Hippocampal formation (tissue), 2 donors: ENCODE data around the gene DCAF12.
A peak's percentile ranks its signal among the peaks of the same experiment; 100 is the strongest.
"Not testable (repeated sequence)": the region's sequence is repeated elsewhere in the genome, so short reads cannot be mapped to it uniquely, and the experiment has no call there.

Source experiments
- DNase-seq, 2 donors: peaks; one replicate each; lab custom pipeline; 2025; lab: John Stamatoyannopoulos, UW

Gene DCAF12

GRCh38 chr9:34126207-34127034 is at the start of gene DCAF12:
Gene DCAF12, minus strand, starts transcription at chr9:34126698. Its CDS starts 267 bp downstream, at chr9:34126431.
- peak; percentile 87 to 90 for DNase-seq

DNA sequence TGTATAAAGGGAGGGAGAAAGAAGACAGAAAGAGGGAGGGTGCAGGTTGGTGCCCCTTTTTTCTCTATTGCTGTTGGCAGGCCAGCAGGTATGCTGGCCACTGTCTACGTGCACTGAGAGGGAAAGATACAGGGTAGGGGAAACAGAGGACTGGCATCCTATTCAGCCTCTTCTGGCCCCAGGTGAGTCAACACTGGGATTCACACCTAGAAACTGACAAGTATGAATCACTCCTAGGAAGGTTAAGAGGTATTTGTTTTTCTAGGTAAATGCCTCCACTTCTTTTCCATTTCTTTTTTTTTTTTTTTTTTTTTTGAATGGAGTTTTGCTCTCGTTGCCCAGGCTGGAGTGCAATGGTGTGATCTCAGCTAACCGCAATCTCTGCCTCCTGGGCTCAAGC is 49.6 kb upstream of the DCAF12 start:
- no peak for DNase-seq

DNA sequence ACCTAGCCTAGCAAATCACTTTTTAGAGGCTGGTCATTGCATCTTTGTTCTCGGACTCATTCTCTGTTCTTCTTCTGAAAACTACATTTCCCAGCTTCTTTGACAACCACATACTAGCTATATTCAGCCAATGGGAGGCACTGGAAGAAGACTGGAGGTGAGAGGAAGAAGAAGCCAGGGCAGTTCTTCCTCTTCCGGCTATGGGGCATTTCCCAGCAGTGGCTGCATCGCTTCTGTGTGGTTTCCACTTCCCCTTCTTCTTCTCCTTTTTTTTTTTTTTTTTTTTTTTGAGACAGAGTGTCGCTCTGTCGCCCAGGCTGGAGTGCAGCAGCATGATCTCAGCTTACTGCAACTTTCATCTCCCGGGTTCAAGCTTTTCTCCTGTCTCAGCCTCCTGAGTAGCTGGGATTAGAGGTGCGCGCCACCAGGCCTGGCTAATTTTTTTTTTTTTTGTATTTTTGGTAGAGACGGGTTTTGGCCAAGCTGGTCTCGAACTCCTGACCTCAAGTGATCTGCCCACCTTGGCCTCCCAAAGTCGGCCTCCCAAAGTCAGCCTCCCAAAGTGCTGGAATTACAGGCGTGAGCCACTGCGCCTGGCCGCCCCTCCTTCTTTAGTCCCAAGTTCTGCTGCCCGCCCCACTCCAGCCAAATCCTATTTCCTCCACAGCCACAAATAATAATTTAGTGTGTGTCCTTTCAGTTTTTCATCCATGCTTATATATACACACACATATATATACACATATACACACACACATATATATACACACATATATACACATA is 45.4 kb upstream of the DCAF12 start:
- DNase-seq = peak in 1 of 2 donors; percentile 8

DNA sequence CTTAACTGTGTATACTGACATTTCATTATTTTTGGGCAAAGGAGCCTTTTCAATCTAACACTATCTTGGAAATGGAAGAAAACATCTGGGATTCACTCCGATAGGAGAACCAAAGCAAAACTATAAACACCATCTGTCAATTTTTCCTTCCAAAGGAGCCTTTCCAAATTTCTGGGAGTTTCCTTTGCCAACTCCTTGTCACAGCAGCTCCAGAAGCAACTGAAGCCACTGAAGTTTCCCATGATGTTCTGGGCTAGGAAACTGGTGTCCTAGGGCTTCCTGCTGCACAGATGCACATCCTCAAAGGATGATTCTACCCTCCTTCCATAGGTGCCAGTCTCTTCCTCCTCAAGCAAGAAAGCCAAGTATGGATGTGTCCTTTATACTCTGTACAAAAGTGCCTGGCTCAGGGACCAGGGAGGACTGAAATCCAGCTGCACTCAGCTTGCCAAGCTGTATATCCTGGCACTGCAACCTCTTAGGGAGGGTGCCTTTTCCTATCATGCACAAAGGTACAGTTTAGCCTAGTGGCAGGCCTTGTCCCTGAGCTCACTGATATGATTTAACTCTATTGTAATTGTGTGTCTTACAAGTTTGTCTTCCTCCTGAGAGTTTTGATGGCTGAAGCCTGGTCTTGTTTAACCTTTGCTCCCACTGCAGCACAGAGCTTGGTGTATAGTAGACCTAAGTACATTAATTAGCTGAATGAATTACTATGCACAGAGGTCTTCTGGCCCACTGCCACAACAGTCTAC is 43.9 kb upstream of the DCAF12 start:
- DNase-seq = no peak

DNA sequence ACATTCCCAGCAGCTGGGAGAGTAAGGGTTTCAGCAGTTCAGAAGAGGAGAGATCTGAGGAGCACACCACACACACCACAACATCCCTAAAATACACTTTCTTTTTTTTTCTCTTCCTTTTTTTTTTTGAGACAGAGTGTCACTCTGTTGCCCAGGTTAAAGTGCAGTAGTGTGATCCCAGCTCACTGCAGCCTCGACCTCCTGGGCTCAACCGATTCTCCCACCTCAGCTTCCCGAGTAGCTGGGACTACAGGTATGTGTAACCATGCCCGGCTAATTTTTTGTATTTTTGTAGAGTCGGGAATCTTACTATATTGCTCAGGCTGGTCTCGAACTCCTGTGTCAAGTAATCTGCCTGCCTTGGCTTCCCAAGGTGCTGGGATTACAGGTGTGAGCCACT is 42.6 kb upstream of the DCAF12 start:
- no peak for DNase-seq

- DNase-seq = no peak
These were observed 36.9 kb upstream of the DCAF12 start for GRCh38 chr9:34163434-34163833.

- DNase-seq = no peak
These were observed 31.9 kb upstream of the DCAF12 start for GRCh38 chr9:34158362-34158869.

- DNase-seq = no peak
These were observed 31.4 kb upstream of the DCAF12 start for GRCh38 chr9:34157898-34158297.

- DNase-seq = no peak
These were observed 30.8 kb upstream of the DCAF12 start for GRCh38 chr9:34157318-34157717.

DNA sequence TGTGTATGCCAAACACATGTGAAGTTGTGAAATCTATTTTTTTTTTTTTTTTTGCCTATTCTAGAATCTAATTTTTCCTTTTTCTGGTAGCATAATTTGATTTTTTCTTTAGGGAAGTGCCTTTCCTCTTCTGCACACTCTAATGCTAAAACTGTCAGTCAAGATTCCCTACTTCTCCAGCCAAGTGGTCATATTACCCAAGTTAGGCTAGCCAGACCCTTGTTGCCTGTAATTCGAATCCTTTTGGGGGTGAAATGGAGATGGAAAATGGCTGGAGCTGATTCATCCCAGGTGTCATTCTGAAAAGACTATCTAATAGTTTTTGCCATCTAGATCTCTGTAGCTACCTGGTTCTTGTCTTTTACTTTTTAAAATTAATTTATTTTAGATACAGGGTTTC is 27.6 kb upstream of the DCAF12 start:
- DNase-seq = no peak

DNA sequence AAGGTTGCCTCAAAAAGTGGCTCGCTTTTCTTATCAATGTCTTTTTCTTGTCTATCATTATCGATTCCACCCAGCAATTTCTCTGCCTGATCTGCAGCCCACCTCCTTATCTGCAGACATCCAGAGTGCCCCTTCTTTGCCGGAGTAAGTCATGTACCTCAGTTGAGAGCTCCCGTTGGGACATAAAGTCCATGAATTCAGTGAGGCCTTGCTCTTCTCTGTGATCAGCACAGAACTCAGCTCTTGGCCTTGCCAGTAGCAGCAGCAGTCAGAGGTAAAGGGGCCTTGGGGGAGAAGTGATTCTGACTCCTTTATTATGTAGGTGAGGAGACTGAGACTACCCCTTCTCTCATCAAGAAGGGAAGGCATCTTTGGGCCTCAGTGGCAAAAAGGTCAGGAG is 24.9 kb upstream of the DCAF12 start:
- no peak for DNase-seq

DNA sequence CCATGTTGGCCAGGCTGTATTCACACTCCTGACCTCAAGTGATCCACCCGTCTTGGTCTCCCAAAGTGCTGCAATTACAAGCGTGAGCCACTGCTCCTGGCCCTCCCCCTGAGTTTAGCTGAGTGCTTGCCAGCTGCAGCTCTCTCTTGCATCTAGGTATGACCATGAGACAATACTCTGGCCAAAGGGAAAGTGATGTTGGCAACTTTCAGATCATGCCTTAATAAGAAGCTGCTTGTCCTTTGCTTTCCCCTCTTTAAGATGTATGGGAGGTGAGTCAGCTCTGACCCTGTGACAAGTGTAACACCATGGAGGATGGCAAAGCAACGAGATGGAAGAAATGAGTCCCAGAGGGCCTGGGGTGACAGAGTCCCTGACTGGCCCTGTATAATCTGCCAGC is 18.7 kb upstream of the DCAF12 start:
- DNase-seq = no peak

GRCh38 chr9:34143116-34143515 is 16.6 kb upstream of the DCAF12 start:
- DNase-seq = no peak

DNA sequence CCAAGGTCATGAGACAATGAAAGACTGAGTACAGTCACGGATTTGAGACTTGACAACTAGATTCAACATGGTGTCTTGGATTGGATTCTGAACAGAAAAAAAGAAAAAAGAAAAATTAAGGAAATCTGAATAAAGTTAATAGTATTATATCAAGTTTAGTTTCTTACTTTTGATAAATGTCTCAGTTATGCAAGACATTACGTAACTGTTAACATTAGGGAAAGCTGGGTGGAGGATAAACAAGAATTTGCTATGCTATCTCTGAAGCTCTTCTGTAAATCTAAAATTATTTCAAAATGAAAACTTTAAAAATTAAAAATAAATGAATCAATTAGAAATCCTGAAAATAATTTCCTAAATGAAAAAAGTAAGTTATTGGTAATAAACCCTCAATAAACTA is 14.4 kb upstream of the DCAF12 start:
- no peak for DNase-seq

DNA sequence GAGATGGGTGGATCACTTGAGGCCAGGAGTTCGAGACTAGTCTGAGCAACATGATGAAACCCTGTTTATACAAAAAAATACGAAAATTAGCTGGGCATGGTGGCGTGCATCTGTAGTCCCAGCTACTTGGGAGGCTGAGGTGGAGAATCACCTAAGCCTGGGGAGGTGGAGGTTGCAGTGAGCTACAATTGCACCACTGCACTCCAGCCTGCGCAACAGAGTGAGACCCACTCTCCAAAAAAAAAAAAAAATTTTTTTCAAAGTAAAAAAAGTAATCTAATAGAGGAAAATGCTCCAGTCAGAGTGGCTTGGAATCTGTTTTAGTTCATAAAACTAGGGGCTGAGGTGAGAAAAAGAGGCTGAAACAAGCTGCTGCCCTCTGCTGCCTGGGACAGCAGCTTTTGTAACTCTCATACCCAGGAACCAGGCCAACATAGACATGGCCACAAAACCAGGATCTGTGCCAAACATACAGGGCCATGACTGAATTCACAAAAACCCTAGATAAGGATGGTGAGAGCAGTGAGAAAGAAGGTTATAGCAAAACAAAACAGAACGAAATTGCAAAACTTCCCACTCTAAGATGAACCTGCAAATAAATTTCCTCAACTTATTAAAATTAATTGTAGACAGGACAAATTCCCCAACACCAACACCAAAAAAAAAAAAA is 13.1 kb upstream of the DCAF12 start:
- peak in 1 of 2 donors; percentile 27 for DNase-seq

DNA sequence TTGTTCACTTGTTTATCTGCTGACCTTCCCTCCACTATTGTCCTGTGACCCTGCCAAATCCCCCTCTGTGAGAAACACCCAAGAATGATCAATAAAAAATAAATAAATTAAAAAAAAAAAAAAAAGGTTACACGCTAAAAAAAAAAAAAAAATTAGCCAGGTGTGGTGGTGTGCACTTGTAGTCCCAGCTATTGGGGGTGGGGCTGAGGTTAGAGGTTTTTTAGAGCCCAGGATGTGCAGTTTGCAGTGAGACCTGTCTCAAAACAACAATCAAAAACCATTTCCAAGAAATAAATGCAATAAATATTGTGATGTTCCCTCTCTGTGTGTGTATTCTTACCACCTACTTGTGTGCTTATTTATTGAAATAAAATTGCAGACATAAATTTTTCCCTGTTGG is 12.1 kb upstream of the DCAF12 start:
- not testable (repeated sequence) for DNase-seq

DNA sequence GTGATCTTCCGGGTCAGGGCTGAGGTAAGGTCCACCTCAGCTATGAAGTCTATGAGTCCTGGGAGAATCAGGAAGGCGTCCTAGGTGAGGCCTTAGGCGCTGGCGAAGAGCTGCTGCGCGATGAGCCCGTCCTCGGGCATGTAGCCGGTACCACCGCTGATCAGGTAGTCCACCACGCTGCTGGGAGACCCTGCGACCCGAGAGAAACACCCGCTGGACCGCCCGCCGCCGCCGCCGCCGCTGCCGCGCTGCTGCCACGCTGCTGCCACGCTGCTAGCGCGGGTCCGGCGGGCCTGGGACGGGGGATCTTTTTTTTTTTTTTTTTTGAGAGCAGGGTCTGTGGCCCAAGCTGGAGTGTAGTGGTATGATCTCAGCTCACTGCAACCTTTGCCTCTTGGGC is 8.0 kb upstream of the DCAF12 start:
- DNase-seq = no peak

- DNase-seq = no peak
These were observed 7.0 kb upstream of the DCAF12 start for GRCh38 chr9:34133436-34133949.

DNA sequence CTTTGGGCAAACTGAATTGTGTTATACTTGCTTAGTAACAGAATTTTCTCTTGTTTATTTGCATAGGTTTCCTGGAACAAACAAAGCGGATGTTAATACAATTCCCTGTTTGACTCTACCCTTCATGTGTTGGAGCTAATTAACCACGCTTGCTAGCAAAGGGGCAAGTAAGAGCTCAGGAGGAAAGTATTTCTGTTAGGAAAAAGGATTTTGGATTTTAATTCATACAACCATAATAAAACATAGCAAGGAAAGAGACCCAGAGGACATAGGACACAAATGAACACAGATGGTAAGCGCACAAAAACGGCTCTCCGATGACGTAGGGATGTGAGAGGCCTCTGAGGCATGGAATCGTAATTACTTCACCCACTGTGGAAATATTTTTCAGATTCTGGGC is 5.1 kb upstream of the DCAF12 start:
- no peak for DNase-seq

DNA sequence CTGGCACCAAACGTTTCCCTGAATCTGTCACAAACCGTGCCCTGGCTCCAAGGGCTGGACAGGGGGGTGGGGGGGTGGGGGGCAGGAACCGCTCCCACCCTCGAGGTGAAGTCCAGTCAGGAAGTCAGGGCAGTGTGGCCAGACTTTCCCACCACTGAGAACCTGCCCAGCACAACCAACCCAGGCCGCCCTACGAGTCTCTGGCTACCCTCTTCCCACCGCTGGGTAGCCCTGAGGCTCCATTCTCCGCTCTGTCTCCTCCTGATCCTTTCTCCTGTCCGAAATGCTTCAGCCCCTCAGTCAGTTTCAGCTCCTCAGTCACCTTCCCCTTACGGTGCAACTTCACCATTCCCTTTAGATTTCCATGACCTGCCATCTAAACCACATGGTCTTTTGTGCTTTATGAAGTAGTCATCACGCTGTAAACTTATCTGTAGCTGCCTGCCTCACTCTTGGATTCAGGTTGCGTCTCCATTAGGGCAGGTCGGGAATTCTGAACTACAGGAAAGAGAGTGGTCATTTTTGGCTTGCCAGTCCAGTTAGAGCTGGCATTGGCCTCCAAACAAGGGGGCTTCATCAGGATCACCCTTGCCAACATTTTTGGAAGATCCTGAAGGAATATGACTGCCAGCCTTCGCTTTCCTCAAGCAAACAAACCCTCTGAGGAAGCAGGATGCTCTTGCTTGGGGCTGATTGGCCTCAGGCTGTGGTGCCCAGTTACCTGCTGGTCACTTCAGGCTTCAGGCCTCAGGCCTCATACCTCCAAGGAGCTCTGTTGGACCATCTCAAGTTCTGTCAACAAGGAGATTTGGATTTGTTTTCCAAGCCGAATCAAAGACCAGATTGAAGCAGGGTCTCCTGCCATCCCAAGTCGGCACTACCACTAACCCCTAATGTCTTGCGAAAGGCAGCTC is 794 bp upstream of the DCAF12 start:
- no peak for DNase-seq
